GM11168 (cell line): ENCODE measurements around the gene SHISA3.

Source experiments
- in situ Hi-C: fragments of 300-500 bp; cut with MboI; formaldehyde crosslinking; loops from one replicate; pipeline ENCODE4 v1.12.0; 2022; ENCODE audit warnings: low sequenced_read_pairs; ENCODE audit not compliant: unreplicated experiment

Gene SHISA3

DNA sequence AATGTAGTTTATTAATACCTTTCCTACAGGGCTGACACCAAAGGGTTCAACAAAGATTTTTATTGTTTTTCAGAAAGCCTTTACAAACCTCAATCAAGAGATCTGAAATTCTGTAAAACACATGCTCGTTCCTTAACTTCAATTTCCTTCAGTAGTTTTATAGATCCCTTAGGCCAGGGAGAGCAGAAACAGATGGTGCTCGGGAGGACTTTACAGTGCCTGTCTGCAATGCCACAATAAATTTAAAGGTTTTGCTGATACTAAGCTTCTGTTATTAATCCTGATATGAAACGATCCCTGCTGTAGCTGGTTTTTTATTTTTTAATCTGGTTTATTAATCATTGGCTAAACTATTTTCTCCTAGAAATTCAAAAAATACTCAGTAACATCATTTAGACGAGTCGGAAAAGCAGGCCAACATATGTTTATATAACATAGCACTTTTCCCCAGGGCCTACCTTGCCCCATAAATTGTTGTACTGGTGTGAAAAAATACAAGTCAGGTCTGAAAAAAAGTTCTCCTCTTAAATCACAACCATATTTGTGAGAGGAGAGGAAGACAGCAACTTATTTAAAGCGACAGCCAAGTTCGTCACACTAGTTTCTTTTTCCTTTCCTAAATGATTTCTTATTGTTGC, 39.8 kb downstream of the SHISA3 start:
- in situ Hi-C loops = no loop called here

DNA sequence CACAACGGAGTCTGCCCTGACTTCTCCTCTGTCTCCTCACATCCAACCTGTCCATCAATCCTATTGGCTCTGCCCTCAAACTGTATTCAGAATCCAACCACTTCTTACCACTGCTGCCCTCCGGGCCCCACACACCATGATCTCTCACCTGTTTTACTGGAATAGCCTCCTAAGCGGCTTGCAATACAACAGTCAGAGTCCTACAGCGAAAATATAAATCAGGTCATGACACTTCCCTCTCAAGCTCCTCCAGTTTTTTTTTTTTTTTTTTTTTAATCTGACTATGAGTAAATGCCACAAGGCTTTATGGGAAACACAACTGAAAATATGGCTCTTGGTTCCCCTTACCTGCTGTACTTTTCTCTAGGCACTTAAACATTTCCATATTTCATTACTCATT, 42.8 kb downstream of the SHISA3 start:
- in situ Hi-C loops = no loop called here

DNA sequence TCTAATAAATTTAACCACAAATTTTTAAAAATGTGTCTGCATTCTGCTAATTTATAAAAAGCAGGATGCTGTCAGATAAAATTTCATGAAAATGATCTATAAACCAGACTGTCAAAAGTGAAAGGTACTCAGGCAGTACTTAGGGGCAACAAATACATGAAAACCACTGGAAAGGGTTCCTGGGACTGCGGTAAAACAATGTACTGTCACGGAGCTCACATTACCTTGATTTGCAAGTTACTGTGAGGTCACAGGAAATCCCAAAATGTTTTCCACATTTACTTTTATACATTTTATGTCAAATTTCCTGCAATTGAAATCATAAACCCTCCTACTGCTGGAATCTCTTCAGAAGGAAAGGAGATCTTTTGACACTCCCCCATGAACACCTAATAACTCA, 45.3 kb downstream of the SHISA3 start:
- in situ Hi-C loops = no loop called here

DNA sequence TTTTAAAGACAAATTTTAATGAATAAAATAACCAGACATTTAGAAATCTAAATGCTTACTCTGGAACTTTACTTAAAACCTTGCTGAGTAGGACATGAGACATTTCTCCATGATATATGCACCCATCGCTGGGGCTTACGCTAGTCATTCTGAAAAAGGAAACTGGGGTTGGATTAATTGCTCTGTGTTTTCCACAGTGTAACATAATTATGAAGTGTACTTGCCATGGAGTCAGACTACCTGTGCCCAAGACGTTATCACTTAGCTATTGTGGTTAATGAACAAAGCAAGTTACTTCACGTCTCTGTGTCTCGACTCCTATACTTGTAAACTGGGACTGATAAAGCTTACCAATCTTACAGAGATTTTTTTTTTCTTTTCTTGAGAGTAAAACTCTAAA, 47.8 kb downstream of the SHISA3 start:
- in situ Hi-C loops = no loop called here

DNA sequence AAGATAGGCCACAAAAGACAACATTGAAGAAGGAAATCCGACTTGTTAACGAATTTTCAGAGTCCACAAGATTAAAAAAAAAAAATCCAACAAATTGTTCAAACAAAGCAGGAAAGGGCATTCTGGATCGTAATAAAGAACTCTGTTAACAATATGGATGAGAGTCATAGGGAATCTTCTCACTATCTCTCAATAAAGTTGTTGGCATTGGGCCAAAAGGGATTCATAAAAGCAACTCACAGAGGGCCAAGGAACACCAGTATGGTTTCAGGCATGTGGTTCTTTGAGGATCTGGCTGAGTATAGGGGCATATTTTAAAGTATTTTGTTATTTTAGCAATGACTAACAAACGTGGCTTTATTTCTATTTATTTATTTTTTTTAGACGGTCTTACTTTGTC, 49.5 kb downstream of the SHISA3 start:
- in situ Hi-C loops = no loop called here
